GM18909 (cell line): Measurements from ENCODE around the gene ACO1.

Experiments used
- ATAC-seq: cut with Tn5 transposase; IDR thresholded peaks from one replicate; pipeline ENCODE4 v1.9.1; 2021; ENCODE audit warnings: mild to moderate bottlenecking; ENCODE audit not compliant: unreplicated experiment, poor library complexity

The ACO1 gene

GRCh38 chr9:32472344-32472743 is 87.9 kb downstream of the ACO1 start:
- no peak for ATAC-seq

- no peak for ATAC-seq
These were observed 98.9 kb downstream of the ACO1 start for GRCh38 chr9:32483343-32483742.

- no peak for ATAC-seq
These were observed 102.6 kb downstream of the ACO1 start for GRCh38 chr9:32486839-32487562.

GRCh38 chr9:32487981-32488380 is 103.5 kb downstream of the ACO1 start:
- no peak for ATAC-seq

- no peak for ATAC-seq
These were observed 106.2 kb downstream of the ACO1 start for GRCh38 chr9:32490601-32491000.

GRCh38 chr9:32497921-32498320 is 113.5 kb downstream of the ACO1 start:
- no peak for ATAC-seq

- no peak for ATAC-seq
These were observed 116.3 kb downstream of the ACO1 start for GRCh38 chr9:32500768-32501167.

- ATAC-seq, result no peak
These were observed 117.4 kb downstream of the ACO1 start for GRCh38 chr9:32501868-32502267.

GRCh38 chr9:32502464-32502863 is 118.0 kb downstream of the ACO1 start:
- no peak for ATAC-seq

GRCh38 chr9:32503008-32503407 is 118.6 kb downstream of the ACO1 start:
- ATAC-seq, result no peak
